ENCODE data around the gene HAT1.

HAT1 gene

GRCh38 chr2:171880774-171881173 is 41.5 kb upstream of the HAT1 start:
- no peaks in the 10 kb centered on the region for H3K79me1 ChIP-seq (ENCODE audit: low read length)
- H3K4me3 ChIP-seq (ENCODE audit: low read length) = no peak overlapping the region
- H3K36me3 ChIP-seq (ENCODE audit: control insufficient read depth, insufficient read depth, low read length) = no peaks in the 10 kb centered on the region
- no peak overlapping the region for H2BK120ac ChIP-seq (ENCODE audit: low read depth, low read length)
- no peak overlapping the region for H3K4me2 ChIP-seq (ENCODE audit: low read length)
- H3K4me1 ChIP-seq (ENCODE audit: control insufficient read depth, low read depth, low read length) = no peaks in the 10 kb centered on the region
- no peak overlapping the region for H3K56ac ChIP-seq (ENCODE audit: low read length)
- H3K79me2 ChIP-seq (ENCODE audit: control insufficient read depth, insufficient read depth, low read length) = no peaks in the 10 kb centered on the region
- H2BK15ac ChIP-seq (replicated peaks; ENCODE audit: low read depth) = no peak overlapping the region
- H3K18ac ChIP-seq (ENCODE audit: low read length) = no peak overlapping the region
- no peak overlapping the region for H2BK5ac ChIP-seq (ENCODE audit: low read length)
- H3K9ac ChIP-seq (ENCODE audit: low read length) = no peak overlapping the region
- H4K8ac ChIP-seq (ENCODE audit: low read depth, low read length) = no peak overlapping the region
- H2AK5ac ChIP-seq (ENCODE audit: low read length) = no peak overlapping the region
- H4K5ac ChIP-seq (ENCODE audit: low read length) = no peak overlapping the region
- H3K23ac ChIP-seq (ENCODE audit: low read length) = no peak overlapping the region
- no peak overlapping the region for H3K4ac ChIP-seq (ENCODE audit: low read depth, low read length)
- no peak overlapping the region for H3K27ac ChIP-seq (ENCODE audit: low read depth, low read length)
- WGBS (ENCODE audit: extremely low coverage, insufficient coverage, low lambda C conversion rate) = no CpG with 5 or more reads among the region's 3 CpGs
- DNase-seq = no peak
- H3K27me3 ChIP-seq (ENCODE audit: insufficient read depth, low read length, poor library complexity) = no peaks in the 10 kb centered on the region

- Histone ChIP-seq H3K4me3 (ENCODE audit: low read length) (no peak overlapping the region), H3K4me1 (ENCODE audit: control insufficient read depth, low read depth, low read length) (no peaks in the 10 kb centered on the region), H3K4me2 (ENCODE audit: low read length) (no peak overlapping the region), H3K23ac (ENCODE audit: low read length) (no peak overlapping the region), H2BK15ac (replicated peaks; ENCODE audit: low read depth) (no peak overlapping the region), H3K56ac (ENCODE audit: low read length) (no peak overlapping the region), H3K4ac (ENCODE audit: low read depth, low read length) (no peak overlapping the region), H3K36me3 (ENCODE audit: control insufficient read depth, insufficient read depth, low read length) (no peaks in the 10 kb centered on the region), H3K27me3 (ENCODE audit: insufficient read depth, low read length, poor library complexity) (no peaks in the 10 kb centered on the region), H2BK120ac (ENCODE audit: low read depth, low read length) (no peak overlapping the region), H3K27ac (ENCODE audit: low read depth, low read length) (no peak overlapping the region), H3K18ac (ENCODE audit: low read length) (no peak overlapping the region), H2AK5ac (ENCODE audit: low read length) (no peak overlapping the region), H4K5ac (ENCODE audit: low read length) (no peak overlapping the region), H4K8ac (ENCODE audit: low read depth, low read length) (no peak overlapping the region), H3K79me1 (ENCODE audit: low read length) (no peaks in the 10 kb centered on the region), H3K79me2 (ENCODE audit: control insufficient read depth, insufficient read depth, low read length) (no peaks in the 10 kb centered on the region), H2BK5ac (ENCODE audit: low read length) (no peak overlapping the region), H3K9ac (ENCODE audit: low read length) (no peak overlapping the region)
- no CpG with 5 or more reads among the region's 2 CpGs for WGBS (ENCODE audit: extremely low coverage, insufficient coverage, low lambda C conversion rate)
- DNase-seq = no peak
Measured at GRCh38 chr2:171882089-171882769, 40.0 kb upstream of the HAT1 start.

GRCh38 chr2:171883275-171883893 is 38.9 kb upstream of the HAT1 start:
- H3K4ac ChIP-seq (ENCODE audit: low read depth, low read length) = no peak overlapping the region
- no peak overlapping the region for H2AK5ac ChIP-seq (ENCODE audit: low read length)
- no peak overlapping the region for H2BK120ac ChIP-seq (ENCODE audit: low read depth, low read length)
- no peak overlapping the region for H3K9ac ChIP-seq (ENCODE audit: low read length)
- H4K5ac ChIP-seq (ENCODE audit: low read length) = no peak overlapping the region
- H3K36me3 ChIP-seq (ENCODE audit: control insufficient read depth, insufficient read depth, low read length) = no peaks in the 10 kb centered on the region
- H3K79me1 ChIP-seq (ENCODE audit: low read length) = no peaks in the 10 kb centered on the region
- no peak overlapping the region for H4K8ac ChIP-seq (ENCODE audit: low read depth, low read length)
- no peak overlapping the region for H3K4me2 ChIP-seq (ENCODE audit: low read length)
- no peak overlapping the region for H3K23ac ChIP-seq (ENCODE audit: low read length)
- H3K27ac ChIP-seq (ENCODE audit: low read depth, low read length) = no peak overlapping the region
- no peaks in the 10 kb centered on the region for H3K79me2 ChIP-seq (ENCODE audit: control insufficient read depth, insufficient read depth, low read length)
- no peak overlapping the region for H3K56ac ChIP-seq (ENCODE audit: low read length)
- no peak overlapping the region for H2BK5ac ChIP-seq (ENCODE audit: low read length)
- H3K4me1 ChIP-seq (ENCODE audit: control insufficient read depth, low read depth, low read length) = no peaks in the 10 kb centered on the region
- no CpG with 5 or more reads among the region's 5 CpGs for WGBS (ENCODE audit: extremely low coverage, insufficient coverage, low lambda C conversion rate)
- H2BK15ac ChIP-seq (replicated peaks; ENCODE audit: low read depth) = no peak overlapping the region
- peak; percentile 8 for DNase-seq
- H3K4me3 ChIP-seq (ENCODE audit: low read length) = no peak overlapping the region
- no peaks in the 10 kb centered on the region for H3K27me3 ChIP-seq (ENCODE audit: insufficient read depth, low read length, poor library complexity)
- H3K18ac ChIP-seq (ENCODE audit: low read length) = no peak overlapping the region

GRCh38 chr2:171889333-171889732 is 32.9 kb upstream of the HAT1 start:
- no peak overlapping the region for H3K4me3 ChIP-seq (ENCODE audit: low read length)
- H3K9ac ChIP-seq (ENCODE audit: low read length) = no peak overlapping the region
- H3K23ac ChIP-seq (ENCODE audit: low read length) = no peak overlapping the region

GRCh38 chr2:171889808-171890207 is 32.5 kb upstream of the HAT1 start:
- H3K36me3 ChIP-seq (ENCODE audit: control insufficient read depth, insufficient read depth, low read length) = no peaks in the 10 kb centered on the region
- H3K4me2 ChIP-seq (ENCODE audit: low read length) = no peak overlapping the region
- H2BK120ac ChIP-seq (ENCODE audit: low read depth, low read length) = no peak overlapping the region
- H4K8ac ChIP-seq (ENCODE audit: low read depth, low read length) = no peak overlapping the region
- H3K18ac ChIP-seq (ENCODE audit: low read length) = no peak overlapping the region
- H3K27ac ChIP-seq (ENCODE audit: low read depth, low read length) = no peak overlapping the region
- H3K27me3 ChIP-seq (ENCODE audit: insufficient read depth, low read length, poor library complexity) = no peaks in the 10 kb centered on the region
- no peaks in the 10 kb centered on the region for H3K4me1 ChIP-seq (ENCODE audit: control insufficient read depth, low read depth, low read length)
- H2BK15ac ChIP-seq (replicated peaks; ENCODE audit: low read depth) = no peak overlapping the region
- no peak overlapping the region for H3K4me3 ChIP-seq (ENCODE audit: low read length)
- no peak overlapping the region for H3K4ac ChIP-seq (ENCODE audit: low read depth, low read length)
- H4K5ac ChIP-seq (ENCODE audit: low read length) = no peak overlapping the region
- no peak for DNase-seq
- no peaks in the 10 kb centered on the region for H3K79me1 ChIP-seq (ENCODE audit: low read length)
- H3K9ac ChIP-seq (ENCODE audit: low read length) = no peak overlapping the region
- no peaks in the 10 kb centered on the region for H3K79me2 ChIP-seq (ENCODE audit: control insufficient read depth, insufficient read depth, low read length)
- no peak overlapping the region for H3K56ac ChIP-seq (ENCODE audit: low read length)
- no peak overlapping the region for H2BK5ac ChIP-seq (ENCODE audit: low read length)
- no peak overlapping the region for H3K23ac ChIP-seq (ENCODE audit: low read length)
- WGBS (ENCODE audit: extremely low coverage, insufficient coverage, low lambda C conversion rate) = no CpG with 5 or more reads among the region's 1 CpG
- H2AK5ac ChIP-seq (ENCODE audit: low read length) = no peak overlapping the region

More at GRCh38 chr2:171889333-171889732, 32.9 kb upstream of the HAT1 start:
- H3K4me1 ChIP-seq (ENCODE audit: control insufficient read depth, low read depth, low read length) = no peaks in the 10 kb centered on the region
- no peak overlapping the region for H3K18ac ChIP-seq (ENCODE audit: low read length)
- no peak overlapping the region for H3K56ac ChIP-seq (ENCODE audit: low read length)
- no peaks in the 10 kb centered on the region for H3K79me2 ChIP-seq (ENCODE audit: control insufficient read depth, insufficient read depth, low read length)
- no peak overlapping the region for H4K8ac ChIP-seq (ENCODE audit: low read depth, low read length)
- no peaks in the 10 kb centered on the region for H3K27me3 ChIP-seq (ENCODE audit: insufficient read depth, low read length, poor library complexity)
- no peak for DNase-seq
- H3K4ac ChIP-seq (ENCODE audit: low read depth, low read length) = no peak overlapping the region
- H2BK5ac ChIP-seq (ENCODE audit: low read length) = no peak overlapping the region
- H3K79me1 ChIP-seq (ENCODE audit: low read length) = no peaks in the 10 kb centered on the region
- no peak overlapping the region for H4K5ac ChIP-seq (ENCODE audit: low read length)
- no peak overlapping the region for H3K27ac ChIP-seq (ENCODE audit: low read depth, low read length)
- no peak overlapping the region for H2BK120ac ChIP-seq (ENCODE audit: low read depth, low read length)
- H2AK5ac ChIP-seq (ENCODE audit: low read length) = no peak overlapping the region
- no peak overlapping the region for H2BK15ac ChIP-seq (replicated peaks; ENCODE audit: low read depth)
- WGBS (ENCODE audit: extremely low coverage, insufficient coverage, low lambda C conversion rate) = 100% methylated on average over 2 of the region's 2 CpGs
- H3K4me2 ChIP-seq (ENCODE audit: low read length) = no peak overlapping the region
- no peaks in the 10 kb centered on the region for H3K36me3 ChIP-seq (ENCODE audit: control insufficient read depth, insufficient read depth, low read length)
